GM18508 (cell line): ENCODE measurements around the gene TAS2R40.
"Not testable (repeated sequence)": the region's sequence is repeated elsewhere in the genome, so short reads cannot be mapped to it uniquely, and the experiment has no call there.

ENCODE experiments used
- ATAC-seq: cut with Tn5 transposase; IDR thresholded peaks from one replicate; pipeline ENCODE4 v1.9.1; 2021; ENCODE audit warnings: moderate number of reproducible peaks; ENCODE audit not compliant: insufficient read depth, unreplicated experiment

Gene TAS2R40

GRCh38 chr7:143221737-143222136 is at the start of gene TAS2R40:
Gene TAS2R40, plus strand, starts transcription at chr7:143222037. Its CDS starts 42 bp downstream, at chr7:143222079.
- no peak for ATAC-seq

GRCh38 chr7:143172354-143172753 is 49.5 kb upstream of the TAS2R40 start:
- no peak for ATAC-seq

GRCh38 chr7:143176128-143176527 is 45.7 kb upstream of the TAS2R40 start:
- no peak for ATAC-seq

- ATAC-seq: no peak
Measured at GRCh38 chr7:143177374-143178119, 44.3 kb upstream of the TAS2R40 start.

GRCh38 chr7:143180771-143181170 is 41.1 kb upstream of the TAS2R40 start:
- not testable (repeated sequence) for ATAC-seq

- ATAC-seq: no peak
Measured at GRCh38 chr7:143181349-143181748, 40.5 kb upstream of the TAS2R40 start.

- ATAC-seq: no peak
Measured at GRCh38 chr7:143183024-143183423, 38.8 kb upstream of the TAS2R40 start, which contains the start of gene TAS2R39. Gene TAS2R39, plus strand, starts transcription at chr7:143183419. Its CDS starts 0 bp downstream, at chr7:143183419.

GRCh38 chr7:143185551-143185950 is 36.3 kb upstream of the TAS2R40 start:
- ATAC-seq: no peak

GRCh38 chr7:143188994-143189393 is 32.8 kb upstream of the TAS2R40 start:
- no peak for ATAC-seq

- no peak for ATAC-seq
Measured at GRCh38 chr7:143193880-143194279, 28.0 kb upstream of the TAS2R40 start.

- peak; percentile 61 for ATAC-seq
Measured at GRCh38 chr7:143199040-143199439, 22.8 kb upstream of the TAS2R40 start.

- no peak for ATAC-seq
Measured at GRCh38 chr7:143202161-143202560, 19.7 kb upstream of the TAS2R40 start.

GRCh38 chr7:143203386-143203785 is 18.5 kb upstream of the TAS2R40 start:
- no peak for ATAC-seq

- peak; percentile 82 for ATAC-seq
Measured at GRCh38 chr7:143205560-143206293, 16.1 kb upstream of the TAS2R40 start.

- no peak for ATAC-seq
Measured at GRCh38 chr7:143210541-143210940, 11.3 kb upstream of the TAS2R40 start.

GRCh38 chr7:143213478-143213877 is 8.4 kb upstream of the TAS2R40 start:
- not testable (repeated sequence) for ATAC-seq

GRCh38 chr7:143214789-143215679 is 6.8 kb upstream of the TAS2R40 start:
- ATAC-seq: peak; percentile 90

GRCh38 chr7:143216151-143216550 is 5.7 kb upstream of the TAS2R40 start:
- ATAC-seq: no peak

- ATAC-seq: no peak
Measured at GRCh38 chr7:143216686-143217085, 5.2 kb upstream of the TAS2R40 start.

- ATAC-seq: no peak
Measured at GRCh38 chr7:143217806-143218205, 4.0 kb upstream of the TAS2R40 start.
